Activated gamma-delta T cell treated with anti-CD3 and anti-CD28 coated beads, Interleukin-2, amount 50 U/mL, for 16 hours (primary cell): ENCODE results near the gene ATP8B1.
"Not testable (repeated sequence)": the region's sequence is repeated elsewhere in the genome, so short reads cannot be mapped to it uniquely, and the experiment has no call there.

ENCODE experiments used
- DNase-seq: peaks from one replicate; pipeline ENCODE4 v3.0.0-alpha.2; 2020; ENCODE audit warnings: low read depth

Gene ATP8B1

GRCh38 chr18:57719211-57719935 is 83.7 kb downstream of the ATP8B1 start:
- DNase-seq, result not testable (repeated sequence)

- DNase-seq, result no peak
Measured at GRCh38 chr18:57716549-57716948, 86.6 kb downstream of the ATP8B1 start.

- no peak for DNase-seq
Measured at GRCh38 chr18:57715671-57716070, 87.4 kb downstream of the ATP8B1 start.

- DNase-seq, result no peak
Measured at GRCh38 chr18:57715073-57715472, 88.0 kb downstream of the ATP8B1 start.

GRCh38 chr18:57710226-57710625 is 92.9 kb downstream of the ATP8B1 start:
- DNase-seq, result no peak

GRCh38 chr18:57709335-57709734 is 93.8 kb downstream of the ATP8B1 start:
- DNase-seq, result no peak

- DNase-seq, result no peak
Measured at GRCh38 chr18:57708288-57708687, 94.8 kb downstream of the ATP8B1 start.

- no peak for DNase-seq
Measured at GRCh38 chr18:57705832-57706595, 97.1 kb downstream of the ATP8B1 start.

- DNase-seq, result no peak
Measured at GRCh38 chr18:57705011-57705410, 98.1 kb downstream of the ATP8B1 start.

- DNase-seq, result no peak
Measured at GRCh38 chr18:57698571-57699276, 104.4 kb downstream of the ATP8B1 start.

GRCh38 chr18:57697426-57697825 is 105.7 kb downstream of the ATP8B1 start:
- no peak for DNase-seq

GRCh38 chr18:57696271-57696670 is 106.8 kb downstream of the ATP8B1 start:
- DNase-seq, result no peak

- no peak for DNase-seq
Measured at GRCh38 chr18:57691363-57691762, 111.8 kb downstream of the ATP8B1 start.

GRCh38 chr18:57687970-57688369 is 115.1 kb downstream of the ATP8B1 start:
- no peak for DNase-seq

GRCh38 chr18:57683470-57683869 is 119.6 kb downstream of the ATP8B1 start:
- DNase-seq, result no peak

- no peak for DNase-seq
Measured at GRCh38 chr18:57677262-57678211, 125.6 kb downstream of the ATP8B1 start.

GRCh38 chr18:57674891-57675290 is 128.2 kb downstream of the ATP8B1 start:
- no peak for DNase-seq

GRCh38 chr18:57670046-57670445 is 133.1 kb downstream of the ATP8B1 start:
- DNase-seq, result no peak

GRCh38 chr18:57668021-57668420 is 135.1 kb downstream of the ATP8B1 start:
- no peak for DNase-seq

GRCh38 chr18:57666818-57667497 is 136.2 kb downstream of the ATP8B1 start:
- DNase-seq, result no peak

GRCh38 chr18:57664568-57665165 is 138.4 kb downstream of the ATP8B1 start:
- DNase-seq, result no peak
